Measurements from ENCODE around the gene IFIT1.
A peak's percentile ranks its signal among the peaks of the same experiment; 100 is the strongest.
"Not testable (repeated sequence)": the region's sequence is repeated elsewhere in the genome, so short reads cannot be mapped to it uniquely, and the experiment has no call there.

The IFIT1 gene

GRCh38 chr10:89367529-89367928 lies 24.9 kb upstream of the IFIT1 start:
- DNase-seq, result no peak

- DNase-seq, result no peak
These were observed 24.3 kb upstream of the IFIT1 start for GRCh38 chr10:89368129-89368528.

- DNase-seq, result peak; percentile 31
These were observed 23.0 kb upstream of the IFIT1 start for GRCh38 chr10:89369156-89370105.

GRCh38 chr10:89371079-89371478 lies 21.3 kb upstream of the IFIT1 start:
- no peak for DNase-seq

GRCh38 chr10:89371987-89372386 lies 20.4 kb upstream of the IFIT1 start:
- no peak for DNase-seq

- peak; percentile 70 for DNase-seq
These were observed 18.3 kb upstream of the IFIT1 start for GRCh38 chr10:89373916-89374711.

- no peak for DNase-seq
These were observed 17.7 kb upstream of the IFIT1 start for GRCh38 chr10:89374713-89375141.

- DNase-seq, result no peak
These were observed 14.5 kb upstream of the IFIT1 start, which contains the start of gene IFIT1B for GRCh38 chr10:89377705-89378637. TSS of gene IFIT1B (plus strand) at chr10:89378056. CDS start at chr10:89378136, 80 bp downstream.

GRCh38 chr10:89379103-89379502 lies 13.3 kb upstream of the IFIT1 start:
- no peak for DNase-seq

- DNase-seq, result no peak
These were observed 9.7 kb upstream of the IFIT1 start for GRCh38 chr10:89382757-89383156.

GRCh38 chr10:89384474-89385340 lies 7.7 kb upstream of the IFIT1 start:
- no peak for DNase-seq

- DNase-seq, result no peak
These were observed 3.6 kb upstream of the IFIT1 start for GRCh38 chr10:89388806-89389205.

GRCh38 chr10:89389254-89389653 lies 3.2 kb upstream of the IFIT1 start:
- DNase-seq, result no peak

- no peak for DNase-seq
These were observed 1.8 kb upstream of the IFIT1 start for GRCh38 chr10:89390476-89391225.

- not testable (repeated sequence) for DNase-seq
These were observed 1.2 kb upstream of the IFIT1 start for GRCh38 chr10:89391226-89391576.

GRCh38 chr10:89392974-89393373 lies 551 bp downstream of the IFIT1 start:
- DNase-seq, result no peak

GRCh38 chr10:89393898-89394297 lies 1.5 kb downstream of the IFIT1 start:
- no peak for DNase-seq

GRCh38 chr10:89395141-89395540 lies 2.7 kb downstream of the IFIT1 start:
- DNase-seq, result no peak

GRCh38 chr10:89398003-89398749 lies 5.8 kb downstream of the IFIT1 start:
- no peak for DNase-seq

GRCh38 chr10:89399956-89400355 lies 7.5 kb downstream of the IFIT1 start:
- no peak for DNase-seq

Measured in amniotic stem cell (primary cell).